Upper lobe of right lung (tissue), 1 donor: ENCODE measurements around the gene BMPER. TPM values are rescaled to one million over a fixed set of nuclear protein-coding genes. Genes with fewer than 3 reads are reported as not detected.

Source experiments
- ATAC-seq: fragments of 200-7000 bp; cut with Tn5 transposase; one replicate; pipeline ENCODE4 v1.9.1; 2020; ENCODE audit warnings: mild to moderate bottlenecking, moderate library complexity
- DNase-seq: peaks from one replicate; pipeline ENCODE4 v3.0.0-alpha.2; 2020
- H3K27ac ChIP-seq: fragments of 200-600 bp; one replicate; pipeline ENCODE4 v1.8.0; 2022
- H3K27me3 ChIP-seq: fragments of 200-600 bp; one replicate; pipeline ENCODE4 v1.8.0; 2022; ENCODE audit warnings: mild to moderate bottlenecking
- H3K36me3 ChIP-seq: fragments of 200-600 bp; one replicate; pipeline ENCODE4 v1.8.0; 2022
- H3K4me1 ChIP-seq: fragments of 200-600 bp; one replicate; pipeline ENCODE4 v1.8.0; 2022
- H3K4me3 ChIP-seq: fragments of 200-600 bp; one replicate; pipeline ENCODE4 v1.8.0; 2022; ENCODE audit warnings: mild to moderate bottlenecking
- H3K9me3 ChIP-seq: fragments of 200-600 bp; one replicate; pipeline ENCODE4 v1.8.0; 2022
- CTCF ChIP-seq: fragments of 200-600 bp; IDR thresholded peaks from one replicate; pipeline ENCODE4 v1.8.0; 2022; ENCODE audit warnings: antibody characterized with exemption
- intact Hi-C: fragments of 100-400 bp; cut with DNase I; formaldehyde crosslinking; loops from one replicate; pipeline ENCODE4 v1.11.0; 2022
- total RNA-seq: library from RNA; stranded (reverse); fragmentation: NEBNext Ultra II Directional; extraction: Animal tissue kit (Norgen Biotek cat#: 25700); gene quantifications from one replicate; pipeline ENCODE4 v1.2.1, GENCODE V29; 2021
- donor health status: DM: no; HTN: yes; CAD: no; lungs with severe emphysema.

The BMPER gene
- total RNA-seq, 1 donor from 2014 or later, result 10.0 TPM

GRCh38 chr7:34060196-34060947 is 155.0 kb downstream of the BMPER start:
- H3K36me3 ChIP-seq, result no peaks in the 10 kb centered on the region
- no peaks in the 10 kb centered on the region for H3K9me3 ChIP-seq
- no peak for TF ChIP-seq CTCF
- H3K27ac ChIP-seq, result no peak overlapping the region
- H3K4me1 ChIP-seq, result peaks cover 7% of the 10 kb centered on the region
- no peak overlapping the region for H3K4me3 ChIP-seq
- no peak for DNase-seq
- intact Hi-C loops, result no loop called here
- no peak for ATAC-seq
- no peaks in the 10 kb centered on the region for H3K27me3 ChIP-seq

GRCh38 chr7:34061149-34061548 is 155.8 kb downstream of the BMPER start:
- TF ChIP-seq CTCF, result no peak
- ATAC-seq (no peak), DNase-seq (no peak)
- Histone ChIP-seq H3K36me3 (no peaks in the 10 kb centered on the region), H3K4me1 (peaks cover 7% of the 10 kb centered on the region), H3K9me3 (no peaks in the 10 kb centered on the region), H3K27me3 (no peaks in the 10 kb centered on the region), H3K4me3 (no peak overlapping the region), H3K27ac (no peak overlapping the region)
- intact Hi-C loops, result no loop called here

- TF ChIP-seq CTCF, result no peak
- DNase-seq (no peak), ATAC-seq (no peak)
- Histone ChIP-seq H3K27ac (no peak overlapping the region), H3K4me3 (no peak overlapping the region), H3K27me3 (no peaks in the 10 kb centered on the region), H3K9me3 (no peaks in the 10 kb centered on the region), H3K36me3 (no peaks in the 10 kb centered on the region), H3K4me1 (peaks cover 7% of the 10 kb centered on the region)
- intact Hi-C loops, result no loop called here
These were observed 157.0 kb downstream of the BMPER start for GRCh38 chr7:34062341-34062740.

- intact Hi-C loops, result no loop called here
- no peak for DNase-seq
- no peak for TF ChIP-seq CTCF
- peaks cover 6% of the 10 kb centered on the region for H3K4me1 ChIP-seq
- H3K4me3 ChIP-seq, result no peak overlapping the region
- H3K36me3 ChIP-seq, result no peaks in the 10 kb centered on the region
- no peaks in the 10 kb centered on the region for H3K27me3 ChIP-seq
- no peak overlapping the region for H3K27ac ChIP-seq
- ATAC-seq, result no peak
- H3K9me3 ChIP-seq, result no peaks in the 10 kb centered on the region
These were observed 157.5 kb downstream of the BMPER start for GRCh38 chr7:34062826-34063225.

- DNase-seq, result peak; percentile 59
- peak; percentile 77 for ATAC-seq
- TF ChIP-seq CTCF, result no peak
These were observed 159.3 kb downstream of the BMPER start for GRCh38 chr7:34064519-34065158.

More at GRCh38 chr7:34064519-34065158, 159.3 kb downstream of the BMPER start:
- Histone ChIP-seq H3K9me3 (no peaks in the 10 kb centered on the region), H3K27ac (no peak overlapping the region), H3K27me3 (no peaks in the 10 kb centered on the region), H3K36me3 (no peaks in the 10 kb centered on the region), H3K4me3 (no peak overlapping the region), H3K4me1 (no peaks in the 10 kb centered on the region)
- intact Hi-C loops, result no loop called here
